ENCODE data around the gene NSUN5.
"Not testable (repeated sequence)": the region's sequence is repeated elsewhere in the genome, so short reads cannot be mapped to it uniquely, and the experiment has no call there.

NSUN5 gene

DNA sequence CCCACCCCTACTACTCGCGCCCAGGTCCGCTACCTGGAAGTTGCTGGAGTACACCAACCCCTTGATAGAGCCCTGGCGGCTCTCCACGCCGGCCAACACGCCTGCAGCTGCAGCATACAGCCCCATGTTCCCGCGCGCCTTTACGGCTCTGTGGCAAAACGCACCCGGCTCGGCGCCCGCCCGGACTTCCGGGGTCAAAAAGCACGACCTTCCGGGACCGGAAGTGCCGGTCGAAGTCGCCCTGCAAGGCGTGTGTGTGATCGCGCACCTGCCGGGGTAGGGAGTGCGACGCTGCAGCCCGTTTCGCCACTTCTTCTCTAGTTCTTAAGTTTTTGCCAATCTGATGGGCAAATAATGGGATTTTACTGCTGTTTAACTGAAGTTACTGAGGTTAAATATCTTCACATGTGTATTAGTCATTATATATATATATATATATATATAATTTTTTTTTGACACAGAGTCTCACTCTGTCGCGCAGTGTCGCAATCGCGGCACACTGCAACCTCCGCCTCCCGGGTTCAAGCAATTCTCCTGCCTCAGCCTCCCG, at the start of gene NSUN5:
Gene NSUN5, minus strand, starts transcription at position 162 of the 550 bp plus-strand sequence. Its CDS starts 36 bp downstream, at position 126.
- peak; percentile 77 for DNase-seq (ENCODE audit: low spot score)

DNA sequence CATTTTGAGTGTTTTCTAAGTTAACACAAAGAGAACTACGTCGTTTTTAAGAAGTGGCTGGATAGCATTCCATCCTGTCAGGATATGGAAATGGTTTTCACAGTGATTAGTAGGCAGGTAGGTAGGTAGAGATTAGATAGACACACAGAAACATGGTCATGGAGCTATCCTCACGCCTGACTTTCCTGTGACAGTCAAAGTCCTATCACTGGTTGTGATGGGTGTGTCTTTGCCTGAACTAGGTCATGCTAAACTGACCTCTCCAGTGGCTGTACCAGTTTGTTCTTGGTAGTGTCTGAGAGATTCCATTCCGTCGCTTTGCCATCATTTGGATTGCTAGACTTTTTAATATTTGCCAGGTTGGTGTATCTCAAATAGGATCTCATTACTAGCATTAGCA, 47.5 kb upstream of the NSUN5 start:
- DNase-seq (ENCODE audit: low spot score), result no peak

DNA sequence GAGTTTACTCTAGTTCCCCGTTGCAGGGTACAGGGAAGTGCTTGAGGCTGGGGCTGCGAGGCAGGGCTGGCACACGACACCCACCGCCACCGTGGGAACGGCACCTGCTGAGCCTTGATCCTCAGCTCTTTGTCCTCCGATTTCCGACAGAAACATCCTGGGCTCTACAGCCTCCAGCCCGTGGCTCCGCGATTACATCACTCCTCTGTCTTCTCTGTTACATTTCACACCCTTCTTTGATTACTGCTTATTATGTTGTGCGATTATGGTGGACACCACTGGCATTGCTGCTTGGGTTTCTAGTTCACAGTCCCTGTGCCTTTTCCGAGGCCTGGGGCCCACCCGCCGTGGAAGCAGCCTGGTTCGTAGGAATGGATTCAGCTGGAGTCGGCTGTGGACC, 46.2 kb upstream of the NSUN5 start:
- DNase-seq (ENCODE audit: low spot score), result no peak

DNA sequence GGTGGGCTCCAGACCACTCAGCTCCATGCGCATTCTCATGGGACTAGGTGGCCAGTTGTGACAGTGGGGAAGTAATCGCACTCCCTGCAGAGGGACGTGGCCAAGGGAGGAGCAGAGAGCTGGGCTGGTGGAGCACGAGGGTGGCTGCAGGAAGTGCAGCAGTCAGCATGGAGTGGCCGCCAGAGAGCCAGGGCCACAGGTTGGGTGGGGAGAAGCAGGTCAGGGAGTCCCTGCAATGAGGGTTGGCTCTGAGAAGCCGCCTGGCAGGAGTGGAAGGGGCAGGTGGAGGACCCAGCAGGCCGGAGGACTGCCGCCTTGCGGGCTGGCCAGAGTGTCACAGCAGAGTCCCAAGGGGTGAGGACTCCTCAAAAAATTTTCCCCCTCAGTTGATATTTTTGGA, 45.6 kb upstream of the NSUN5 start:
- no peak for DNase-seq (ENCODE audit: low spot score)

DNA sequence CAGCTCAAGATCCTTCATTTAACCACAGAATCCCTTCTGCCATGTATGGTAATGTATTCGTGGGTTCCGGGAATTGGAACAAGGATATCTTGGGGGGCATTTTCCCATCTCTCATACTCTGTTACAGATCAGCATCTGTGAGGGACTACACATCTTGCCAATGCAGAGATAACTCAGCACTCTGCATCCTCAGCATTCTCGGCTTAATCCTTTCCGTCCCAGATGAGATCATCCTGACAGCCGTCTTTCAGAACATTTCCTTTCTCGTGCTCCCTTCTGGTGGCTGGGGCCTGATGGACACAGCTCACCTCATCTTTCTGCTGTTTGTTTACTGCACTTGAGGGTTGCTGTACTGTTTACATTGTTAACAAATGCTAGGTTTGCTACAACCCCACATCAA, 44.6 kb upstream of the NSUN5 start:
- DNase-seq (ENCODE audit: low spot score), result no peak

DNA sequence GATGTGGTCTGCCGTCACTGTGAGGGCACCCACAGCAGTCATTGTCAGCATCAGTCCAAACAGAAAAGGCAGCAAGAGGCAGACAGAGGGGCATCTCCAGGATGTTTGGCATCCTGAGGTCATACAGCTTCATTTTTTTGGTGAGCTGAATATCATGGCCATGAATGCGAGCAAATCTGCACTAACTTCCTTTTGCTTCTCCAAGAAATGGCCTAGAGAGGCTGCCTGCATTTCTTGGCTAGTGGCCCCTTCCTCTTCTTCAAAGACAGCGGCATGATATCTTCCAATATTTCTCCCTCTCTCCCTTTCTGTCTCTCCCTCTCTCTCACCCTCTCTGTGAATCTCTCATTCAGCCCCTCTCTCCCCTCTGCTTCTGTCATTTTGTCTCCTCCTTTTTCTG, 44.2 kb upstream of the NSUN5 start:
- DNase-seq (ENCODE audit: low spot score), result no peak

DNA sequence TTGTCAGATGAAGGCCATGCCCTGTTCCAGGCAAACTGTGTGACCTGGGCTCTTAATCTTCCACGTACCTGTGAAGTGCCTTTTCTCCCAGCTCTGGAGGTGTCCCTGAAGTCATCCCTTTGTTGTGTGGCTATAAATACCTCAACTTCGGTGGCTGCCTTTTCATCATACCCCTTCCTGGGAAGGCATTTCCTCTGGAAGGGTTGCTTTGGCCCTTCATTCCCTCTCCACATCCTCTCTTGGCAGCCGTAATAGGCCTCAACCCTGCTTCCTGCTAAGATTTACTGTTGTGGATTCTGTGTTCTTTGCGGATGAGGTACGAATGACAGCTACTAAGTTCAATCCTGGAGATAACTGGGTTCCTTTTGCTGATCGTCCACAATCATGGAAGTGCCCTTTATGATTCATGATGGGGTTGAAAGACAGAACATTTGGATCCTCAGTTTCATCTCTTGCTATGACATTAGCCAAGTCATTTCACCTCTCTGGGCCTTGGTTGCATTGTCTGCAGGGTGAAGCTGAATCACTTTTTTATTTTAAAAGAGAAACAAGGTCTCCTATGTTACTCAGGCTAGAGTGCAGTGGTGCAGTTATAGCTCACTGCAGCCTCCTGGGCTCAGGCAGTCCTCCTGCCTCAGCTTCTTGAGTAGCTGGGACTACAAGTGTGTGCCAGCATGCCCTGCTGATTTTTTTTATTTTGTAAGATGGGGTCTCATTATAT, 43.0 kb upstream of the NSUN5 start:
- DNase-seq (ENCODE audit: low spot score), result no peak

DNA sequence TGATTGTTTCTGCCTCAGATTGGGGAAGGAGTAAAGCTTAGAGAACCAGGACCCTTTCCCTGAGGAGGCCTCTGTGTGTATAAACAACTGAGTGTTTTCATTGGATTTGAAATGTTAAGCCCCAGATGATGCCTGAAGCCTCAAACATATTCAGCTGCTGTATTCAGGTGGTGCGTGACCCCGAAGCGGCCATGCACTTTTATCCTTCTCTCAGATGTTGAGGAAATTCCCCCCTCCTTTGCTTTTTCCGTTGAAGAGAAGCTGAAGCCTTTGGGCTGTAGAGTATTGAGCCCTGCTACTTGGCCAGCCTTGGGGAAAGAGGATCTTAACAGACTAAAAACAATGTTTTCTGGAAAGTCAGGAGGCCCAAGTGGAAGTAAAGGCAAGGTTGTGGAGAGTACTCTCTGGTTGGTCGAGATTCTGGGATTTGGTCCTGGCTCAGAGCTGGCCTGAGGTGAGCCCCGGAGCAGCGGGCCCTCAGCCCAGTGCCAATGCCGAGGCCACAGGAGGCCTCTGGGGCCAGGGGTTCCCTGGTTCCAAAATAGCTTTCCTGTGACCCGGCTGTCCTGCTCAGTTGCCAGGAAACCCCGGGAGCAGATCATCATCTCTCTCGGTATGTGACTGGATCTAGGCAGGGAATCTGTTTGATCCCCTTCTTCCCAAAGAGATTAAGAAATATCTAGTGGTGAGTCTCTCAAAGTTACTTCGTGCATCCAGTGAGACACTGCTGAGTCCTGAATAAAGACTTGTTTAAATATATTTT, 41.9 kb upstream of the NSUN5 start:
- no peak for DNase-seq (ENCODE audit: low spot score)

DNA sequence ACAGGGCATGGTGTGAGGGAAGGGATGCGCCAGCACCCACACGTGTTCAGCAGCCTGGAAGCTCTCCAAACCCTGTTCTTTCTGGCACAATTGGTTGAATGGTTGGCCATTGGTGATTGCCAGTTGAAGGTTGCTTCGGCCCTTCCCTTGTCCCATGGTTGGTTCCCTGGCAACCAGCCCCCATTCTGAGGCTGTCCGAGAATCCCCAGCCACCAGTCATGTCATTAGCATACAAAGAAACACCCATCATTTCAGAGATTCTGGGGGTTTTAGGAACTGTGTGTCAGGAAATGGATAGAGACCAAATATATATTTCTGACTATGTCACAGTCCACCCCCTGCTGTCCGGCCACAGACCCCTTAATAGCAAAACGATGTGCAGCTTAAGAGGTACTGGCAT, 41.1 kb upstream of the NSUN5 start:
- DNase-seq (ENCODE audit: low spot score), result no peak

DNA sequence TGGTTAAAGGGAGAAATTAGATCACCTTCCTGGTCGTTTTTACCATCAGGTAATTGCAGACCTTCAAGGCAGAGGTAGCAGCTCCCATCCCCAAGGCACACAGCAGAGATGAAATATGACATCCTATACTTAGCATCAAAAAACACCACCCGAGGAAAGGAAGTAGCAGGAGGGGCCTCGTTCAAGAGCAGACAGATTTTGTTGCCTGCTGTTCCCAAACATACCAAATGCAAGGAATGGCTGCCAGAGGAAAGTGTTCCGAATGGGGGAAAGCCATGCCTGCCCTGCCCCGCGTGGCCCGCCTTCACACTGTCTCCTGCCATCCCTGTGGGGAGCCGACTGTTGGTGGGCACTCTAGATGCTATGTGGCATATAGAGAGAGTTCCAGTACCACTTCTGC, 37.3 kb upstream of the NSUN5 start:
- DNase-seq (ENCODE audit: low spot score), result no peak

DNA sequence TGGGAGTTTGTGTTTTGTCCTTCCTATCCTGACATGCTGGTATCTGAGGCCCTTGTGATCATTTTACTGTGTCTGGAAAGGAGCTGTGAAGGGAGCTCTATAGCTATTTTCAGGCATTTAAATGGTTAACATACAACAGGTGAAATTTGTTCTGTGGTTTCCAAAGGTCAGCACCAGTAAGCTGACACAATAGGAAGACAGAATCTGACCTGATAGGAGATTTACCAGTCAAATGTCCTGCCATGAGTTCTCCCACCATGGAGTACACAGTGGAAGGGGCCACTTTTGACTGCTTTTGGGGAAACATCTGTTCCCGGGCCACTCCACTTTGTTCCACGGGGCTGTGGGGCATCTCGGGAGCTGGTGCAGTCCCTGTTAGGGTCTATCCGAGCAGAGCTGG, 36.9 kb upstream of the NSUN5 start:
- no peak for DNase-seq (ENCODE audit: low spot score)

DNA sequence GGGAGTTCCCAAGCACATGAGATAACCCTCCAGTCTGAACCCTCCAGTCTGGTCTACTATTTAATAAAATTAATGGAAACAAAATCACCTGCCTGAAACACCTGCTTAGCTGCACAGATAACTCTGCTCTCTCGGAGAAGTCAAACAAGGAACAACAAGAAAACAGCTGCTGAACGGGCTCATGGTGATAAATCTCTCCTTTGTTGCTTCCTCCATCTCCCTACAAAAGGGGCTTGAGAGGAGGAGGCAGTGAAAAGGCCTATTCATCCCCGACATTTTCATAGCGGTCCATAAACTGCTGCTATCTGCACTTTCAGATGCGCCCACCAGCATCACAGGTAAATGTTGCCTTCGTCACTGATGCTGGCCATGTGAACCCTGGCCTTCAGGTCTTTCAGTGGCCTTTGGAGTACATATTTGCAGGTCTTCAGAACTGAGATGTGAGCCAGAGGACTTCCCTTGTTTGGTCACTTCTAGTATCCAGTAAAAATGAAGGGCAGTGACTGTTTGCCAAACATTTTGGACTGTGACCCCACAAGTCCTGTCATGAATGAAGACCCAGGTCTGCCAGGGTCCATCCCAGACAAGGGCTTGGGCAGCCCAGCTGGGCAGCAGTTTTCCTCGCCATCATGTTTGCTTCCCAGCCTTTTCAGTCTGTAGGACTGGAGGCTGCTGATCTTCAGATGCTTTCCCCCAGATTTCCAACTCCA, 35.2 kb upstream of the NSUN5 start:
- no peak for DNase-seq (ENCODE audit: low spot score)

DNA sequence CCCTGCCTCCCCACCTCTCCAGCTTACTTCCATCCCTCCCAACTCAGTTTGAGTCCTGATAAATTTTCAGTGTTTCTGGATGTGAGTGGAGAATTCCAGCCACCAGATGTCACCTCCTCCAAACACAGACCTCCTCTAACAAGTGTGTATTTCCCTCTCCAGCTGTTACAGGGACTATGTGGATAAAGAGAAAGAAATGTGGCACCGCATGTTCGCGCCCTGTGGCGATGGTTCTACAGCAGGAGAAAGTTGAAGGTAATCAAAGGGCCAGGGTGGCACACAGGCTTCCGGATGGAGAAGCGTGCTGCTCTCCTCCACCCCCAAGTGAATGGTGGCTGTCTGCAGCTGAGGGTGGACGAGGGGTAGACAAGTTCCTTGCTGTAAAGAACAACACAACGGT, 34.0 kb upstream of the NSUN5 start:
- peak; percentile 90 for DNase-seq (ENCODE audit: low spot score)

DNA sequence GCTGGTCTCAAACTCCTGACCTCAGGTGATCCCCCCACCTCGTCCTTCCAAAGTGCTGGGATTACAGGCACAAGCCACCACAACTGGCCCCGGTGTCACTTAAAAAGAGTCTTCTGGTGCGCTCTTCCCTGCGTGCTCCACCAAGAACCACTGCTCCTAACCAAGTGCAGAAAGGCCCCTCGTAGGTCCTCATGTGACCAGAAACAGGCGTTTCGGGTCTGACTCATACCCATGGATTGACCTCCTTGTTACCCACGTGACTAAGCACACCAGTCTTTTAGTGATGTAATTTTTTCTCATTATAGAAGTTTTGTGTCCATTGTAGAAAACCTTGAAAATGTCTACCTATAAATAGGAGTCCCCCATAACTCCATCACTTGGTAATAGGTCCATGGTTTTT, 33.3 kb upstream of the NSUN5 start:
- peak; percentile 89 for DNase-seq (ENCODE audit: low spot score)

DNA sequence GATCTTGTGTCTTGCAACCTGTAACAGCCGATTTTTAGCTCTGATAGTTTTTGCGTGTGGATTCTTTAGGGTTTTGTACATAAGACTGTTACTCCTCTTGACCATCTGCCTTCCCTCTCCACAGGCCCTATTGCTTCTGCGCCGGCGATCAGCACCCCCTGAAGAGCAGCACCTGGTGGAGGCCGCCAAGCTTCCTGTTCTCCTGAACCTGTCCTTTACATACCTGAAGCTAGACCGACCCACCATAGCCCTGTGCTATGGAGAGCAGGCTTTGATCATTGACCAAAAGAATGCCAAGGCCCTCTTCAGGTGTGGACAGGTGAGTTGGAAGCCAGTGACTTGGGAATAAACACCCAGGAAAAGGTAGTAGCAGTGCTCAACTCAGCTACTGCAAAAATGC, 31.9 kb upstream of the NSUN5 start:
- DNase-seq (ENCODE audit: low spot score), result no peak

DNA sequence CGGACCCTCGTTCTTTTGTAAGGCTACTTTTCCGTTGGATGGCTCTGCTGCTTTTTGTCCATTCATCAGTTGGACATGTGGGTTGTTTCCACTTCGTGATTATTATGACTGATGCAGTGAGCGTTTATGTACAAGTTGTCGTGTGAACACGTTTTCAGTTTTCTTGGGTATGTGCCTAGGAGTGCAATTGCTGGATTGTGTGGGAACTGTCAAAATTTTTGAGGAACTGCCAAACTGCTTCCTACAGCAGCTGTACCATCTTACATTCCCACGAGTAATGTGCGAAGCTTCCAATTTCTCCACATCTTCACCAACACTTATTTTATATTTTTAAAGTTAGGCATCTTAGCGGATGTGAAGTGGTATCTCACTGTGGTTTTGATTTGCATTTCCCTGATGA, 29.7 kb upstream of the NSUN5 start:
- no peak for DNase-seq (ENCODE audit: low spot score)

DNA sequence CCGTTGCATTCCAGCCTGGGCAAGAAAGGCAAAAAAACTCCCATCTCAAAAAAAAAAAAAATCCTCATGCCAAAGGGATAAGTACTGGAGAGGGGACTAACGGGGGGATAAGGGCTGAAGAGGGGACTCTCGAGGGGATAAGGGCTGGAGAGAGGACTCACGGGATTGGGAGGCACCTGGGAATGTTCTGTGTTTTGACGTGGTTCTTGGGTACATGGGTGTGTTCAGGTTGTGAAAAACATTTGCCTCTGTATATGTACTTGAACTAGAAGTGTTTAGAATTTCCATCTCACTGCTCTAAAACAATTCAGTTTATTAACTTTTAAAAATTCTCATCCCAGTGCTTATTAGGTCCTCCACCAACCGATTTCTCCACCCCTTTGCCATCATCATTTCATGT, 23.8 kb upstream of the NSUN5 start:
- no peak for DNase-seq (ENCODE audit: low spot score)

DNA sequence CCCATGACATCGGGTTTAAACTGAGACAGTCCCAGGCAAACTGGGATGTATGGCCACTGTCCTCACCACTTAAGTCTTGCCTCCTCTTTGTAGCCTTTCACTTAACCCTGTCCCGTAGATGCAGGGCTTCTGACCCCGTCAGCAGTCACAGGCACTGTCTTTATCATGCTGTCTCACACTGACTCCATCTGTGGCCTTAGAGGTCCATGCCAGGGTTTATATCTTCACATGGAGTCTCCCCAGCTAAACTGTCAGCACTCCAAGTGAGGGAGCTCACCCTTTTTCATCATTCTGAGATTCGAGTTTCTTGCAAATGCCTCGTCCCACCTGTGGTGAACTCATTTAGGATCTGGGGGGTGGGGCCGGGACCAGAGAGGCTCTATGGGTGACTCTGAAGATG, 22.1 kb upstream of the NSUN5 start:
- no peak for DNase-seq (ENCODE audit: low spot score)

DNA sequence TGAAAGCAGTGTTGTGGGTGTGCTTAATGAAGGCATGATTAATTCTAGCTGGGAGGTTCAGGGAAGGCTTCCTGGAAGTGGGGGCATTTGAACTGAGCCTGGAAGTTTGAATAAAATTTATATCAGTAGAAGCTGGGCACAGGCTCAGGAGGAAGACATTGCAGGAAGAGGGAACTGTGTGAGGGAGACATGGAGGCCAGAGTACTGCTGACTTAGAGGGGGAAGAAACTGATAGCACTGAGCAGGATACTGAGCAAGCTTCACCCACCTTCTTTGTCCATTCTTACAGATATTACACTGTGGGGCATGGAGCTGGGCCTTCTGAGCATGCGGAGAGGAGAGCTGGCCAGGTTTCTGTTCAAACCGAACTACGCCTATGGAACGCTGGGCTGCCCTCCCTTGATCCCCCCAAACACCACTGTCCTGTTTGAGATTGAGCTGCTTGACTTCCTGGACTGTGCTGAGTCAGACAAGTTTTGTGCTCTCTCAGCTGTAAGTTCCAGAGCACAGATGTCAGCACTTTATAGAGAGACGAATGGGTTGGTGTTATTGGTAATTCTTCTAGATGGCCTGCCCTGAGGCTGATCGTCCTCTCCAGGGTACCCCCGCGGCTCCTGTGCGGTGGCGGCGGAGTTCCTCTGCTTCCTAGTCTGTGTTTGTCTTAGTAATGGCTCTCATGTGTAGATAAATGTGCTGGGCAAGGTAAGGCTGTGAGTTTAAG, 21.4 kb upstream of the NSUN5 start:
- peak; percentile 41 for DNase-seq (ENCODE audit: low spot score)

DNA sequence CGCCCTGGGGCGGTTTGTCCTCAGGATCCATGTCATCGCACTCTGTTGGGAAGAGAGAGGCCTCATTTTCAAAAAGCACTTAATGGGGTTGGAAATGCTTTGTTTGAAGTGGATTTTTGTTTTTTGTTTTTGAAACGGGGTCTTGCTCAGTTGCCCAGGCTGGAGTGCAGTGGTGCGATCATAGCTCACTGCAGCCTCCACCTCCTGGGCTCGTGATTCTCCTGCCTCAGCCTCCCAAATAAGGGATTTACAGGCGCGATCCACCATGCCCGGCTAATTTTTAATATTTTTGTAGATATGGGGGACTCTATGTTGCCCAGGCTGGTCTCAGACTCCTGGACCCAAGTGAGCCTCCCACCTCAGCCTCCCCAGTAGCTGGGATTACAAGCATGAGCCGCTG, 20.1 kb upstream of the NSUN5 start:
- DNase-seq (ENCODE audit: low spot score), result no peak

DNA sequence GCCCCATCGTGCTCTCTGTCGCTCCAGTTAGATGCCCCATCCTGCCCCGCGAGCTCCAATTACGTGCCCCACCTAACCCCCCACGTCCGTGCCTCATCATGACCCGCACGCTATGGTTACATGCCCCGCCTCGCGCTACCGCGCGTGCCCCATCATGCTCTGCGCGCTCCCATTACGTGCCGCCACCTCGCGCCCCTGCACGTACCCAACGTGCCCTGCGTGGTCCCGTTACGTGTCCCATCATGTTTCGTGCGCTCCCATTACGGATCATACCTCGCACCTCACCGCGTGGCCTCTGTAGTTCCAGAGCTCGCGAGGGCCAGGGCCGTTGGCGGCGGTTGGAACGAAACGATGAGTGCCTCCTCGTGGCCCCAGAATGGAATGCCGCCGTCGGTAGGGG, 19.3 kb upstream of the NSUN5 start, which contains the start of the genes FKBP6 and TRIM50:
Gene FKBP6, plus strand, starts transcription at position 240 of the 400 bp plus-strand sequence. CDS start 268 bp downstream, outside the sequence.
Gene TRIM50, minus strand, starts transcription at position 161 of the 400 bp plus-strand sequence. CDS start 3,295 bp downstream, outside the sequence.
- not testable (repeated sequence) for DNase-seq (ENCODE audit: low spot score)

DNA sequence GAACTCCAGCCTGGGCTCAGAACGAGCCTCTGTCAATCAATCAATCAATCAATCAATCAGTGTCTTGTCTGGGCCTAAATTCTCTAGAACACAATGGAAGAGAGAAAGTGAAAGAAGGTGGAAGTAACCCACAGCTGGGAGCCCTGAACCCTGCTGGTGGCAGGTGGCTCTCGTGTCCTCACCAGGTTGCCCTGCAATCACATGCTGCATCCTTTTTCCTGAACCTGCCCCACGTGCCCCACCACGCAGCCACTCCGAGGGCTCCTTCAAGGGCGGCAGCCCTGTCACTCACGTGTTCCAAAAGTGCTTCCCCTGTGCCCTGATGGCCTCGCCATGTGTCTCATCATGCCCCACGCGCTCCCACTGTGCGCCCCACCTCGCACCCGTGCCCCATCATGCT, 18.8 kb upstream of the NSUN5 start:
- DNase-seq (ENCODE audit: low spot score), result not testable (repeated sequence)

All from hepatic stellate cell (primary cell).